Neural cell (in vitro differentiated cells): ENCODE data around the gene LRRK2. TPM values are rescaled to one million over a fixed set of nuclear protein-coding genes. Genes with fewer than 3 reads are reported as not detected.

Experiments used
- H2AFZ ChIP-seq: fragments of 200-600, 300-800 bp; sonication (generic), shearing (Covaris generic); 2 replicates; pipeline ENCODE4 v1.6.0; 2014; ENCODE audit warnings: low read depth, mild to moderate bottlenecking, antibody characterized with exemption, low read length, moderate library complexity
- H3F3A ChIP-seq: fragments of 200-600 bp; shearing (Covaris generic); 2 replicates; pipeline ENCODE4 v1.6.1; 2016; ENCODE audit warnings: mild to moderate bottlenecking, moderate library complexity, mixed read lengths, antibody characterized with exemption, low read length; ENCODE audit not compliant: insufficient read depth, poor library complexity, severe bottlenecking
- H3K27ac ChIP-seq: fragments of 200-600, 300-800 bp; sonication (generic), shearing (Covaris generic); 2 replicates; pipeline ENCODE4 v1.5.1; 2014; ENCODE audit warnings: mild to moderate bottlenecking, low read length, moderate library complexity
- H3K27me3 ChIP-seq: fragments of 300-800, 200-600 bp; sonication (generic), shearing (Covaris generic); 2 replicates; pipeline ENCODE4 v1.6.0; 2014; ENCODE audit warnings: mild to moderate bottlenecking, low read depth, low read length, moderate library complexity; ENCODE audit not compliant: insufficient read depth
- H3K36me3 ChIP-seq: fragments of 300-800, 200-600 bp; sonication (generic), shearing (Covaris generic); 2 replicates; pipeline ENCODE4 v1.5.1; 2014; ENCODE audit warnings: mild to moderate bottlenecking, antibody characterized with exemption, low read length, moderate library complexity; ENCODE audit not compliant: insufficient read depth
- H3K4me2 ChIP-seq: fragments of 300-800, 200-600 bp; sonication (generic), shearing (Covaris generic); 2 replicates; pipeline ENCODE4 v1.6.0; 2014; ENCODE audit warnings: mild to moderate bottlenecking, low read length
- H3K4me3 ChIP-seq: fragments of 300-800, 200-600 bp; sonication (generic), shearing (Covaris generic); 2 replicates; pipeline ENCODE4 v1.5.1; 2014; ENCODE audit warnings: mild to moderate bottlenecking, low read length, moderate library complexity
- H3K79me2 ChIP-seq: fragments of 200-600 bp; shearing (Covaris generic); replicated peaks from 2 replicates; pipeline ENCODE4 v1.6.0; 2014; ENCODE audit warnings: mild to moderate bottlenecking, low read length, moderate library complexity; ENCODE audit not compliant: insufficient read depth
- H3K9ac ChIP-seq: fragments of 300-800, 200-600 bp; sonication (generic), shearing (Covaris generic); 2 replicates; pipeline ENCODE4 v1.6.1; 2016; ENCODE audit warnings: mild to moderate bottlenecking, low read length, mixed read lengths
- H3K9me2 ChIP-seq: fragments of 200-600 bp; shearing (Covaris generic); 2 replicates; pipeline ENCODE4 v1.6.1; 2016; ENCODE audit warnings: mild to moderate bottlenecking, low read length, mixed read lengths; ENCODE audit not compliant: insufficient read depth
- H3K9me3 ChIP-seq: fragments of 200-600, 300-800 bp; sonication (generic), shearing (Covaris generic); 2 replicates; pipeline ENCODE4 v1.6.1; 2016; ENCODE audit warnings: mild to moderate bottlenecking, mixed run types, low read length, moderate library complexity, mixed read lengths
- H4K20me1 ChIP-seq: fragments of 200-600 bp; shearing (Covaris generic); 2 replicates; pipeline ENCODE4 v1.6.1; 2016; ENCODE audit warnings: mild to moderate bottlenecking, mixed run types; ENCODE audit not compliant: insufficient read depth
- CTCF ChIP-seq: fragments of 450-650 bp; IDR thresholded peaks from 2 replicates; pipeline ENCODE4 v1.5.1; 2014; ENCODE audit warnings: antibody characterized with exemption, mild to moderate bottlenecking, moderate library complexity; ENCODE audit not compliant: poor library complexity, severe bottlenecking
- EP300 ChIP-seq: fragments of 450-650 bp; conservative IDR thresholded peaks from 2 replicates; pipeline ENCODE4 v1.6.1; 2014; ENCODE audit warnings: antibody characterized with exemption, mild to moderate bottlenecking, moderate library complexity; ENCODE audit not compliant: poor library complexity, severe bottlenecking
- EZH2 ChIP-seq: fragments of 200-600, 300-800 bp; shearing (Covaris generic), sonication (generic); IDR thresholded peaks from 2 replicates; pipeline ENCODE4 v1.6.1; 2014; ENCODE audit warnings: antibody characterized with exemption, low read length, borderline replicate concordance, mild to moderate bottlenecking; ENCODE audit not compliant: insufficient read depth, poor library complexity, severe bottlenecking
- MXI1 ChIP-seq: fragments of 450-650 bp; conservative IDR thresholded peaks from 2 replicates; pipeline ENCODE4 v1.6.1; 2014; ENCODE audit warnings: antibody characterized with exemption, mild to moderate bottlenecking; ENCODE audit not compliant: poor library complexity, severe bottlenecking
- POLR2AphosphoS5 ChIP-seq: IDR thresholded peaks from 2 replicates; pipeline ENCODE4 v1.6.1; 2012
- RAD21 ChIP-seq: fragments of 450-650 bp; conservative IDR thresholded peaks from 2 replicates; pipeline ENCODE4 v1.6.1; 2014; ENCODE audit warnings: antibody characterized with exemption, mild to moderate bottlenecking, moderate library complexity
- REST ChIP-seq: IDR thresholded peaks from 2 replicates; pipeline ENCODE4 v1.6.1; 2012; ENCODE audit warnings: borderline replicate concordance
- SMC3 ChIP-seq: fragments of 450-650 bp; conservative IDR thresholded peaks from 2 replicates; pipeline ENCODE4 v1.6.1; 2014; ENCODE audit warnings: antibody characterized with exemption, mild to moderate bottlenecking, moderate library complexity; ENCODE audit not compliant: poor library complexity
- TAF1 ChIP-seq: IDR thresholded peaks from 2 replicates; pipeline ENCODE4 v1.6.1; 2012; ENCODE audit warnings: low read depth
- polyA plus RNA-seq: library from polyadenylated mRNA; depleted of rRNA; stranded (reverse); fragments of >200 nt; gene quantifications from 2 replicates; pipeline ENCODE4 v1.2.3, GENCODE V29; 2014

LRRK2 gene
- polyA plus RNA-seq, 1 donor from 2014 or later = 0.54 TPM

DNA sequence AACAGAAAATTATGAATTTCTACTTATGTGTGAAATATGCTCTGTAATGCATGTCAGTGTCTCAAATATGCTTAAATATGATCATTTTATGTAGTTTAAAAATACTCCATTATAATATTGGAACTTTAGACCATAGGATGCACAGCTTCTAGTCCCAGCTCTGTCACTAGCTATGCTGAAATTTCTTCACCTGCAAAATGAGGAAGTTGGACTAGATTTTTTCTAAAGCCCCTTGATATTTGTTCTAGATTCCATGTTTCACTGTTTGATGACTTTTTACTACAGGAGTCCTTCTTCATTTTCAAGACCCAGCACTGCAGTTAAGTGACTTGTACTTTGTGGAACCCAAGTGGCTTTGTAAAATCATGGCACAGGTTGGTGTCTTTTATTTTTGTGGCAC lies 90.1 kb downstream of the LRRK2 start:
- Histone ChIP-seq H3K9me3 (no peaks in the 10 kb centered on the region), H3K27ac (no peak overlapping the region), H3K9ac (no peak overlapping the region), H3K79me2 (no peaks in the 10 kb centered on the region), H3K4me2 (no peak overlapping the region), H2AFZ (no peak overlapping the region), H3K27me3 (no peaks in the 10 kb centered on the region), H4K20me1 (no peaks in the 10 kb centered on the region), H3K9me2 (no peaks in the 10 kb centered on the region), H3F3A (no peaks in the 10 kb centered on the region), H3K4me3 (no peak overlapping the region), H3K36me3 (no peaks in the 10 kb centered on the region)
- TF ChIP-seq MXI1 (no peak), REST (no peak), EZH2 (no peak), POLR2AphosphoS5 (no peak), TAF1 (no peak), CTCF (no peak), EP300 (no peak), RAD21 (no peak), SMC3 (no peak)

- H3K4me3 ChIP-seq = no peak overlapping the region
- no peaks in the 10 kb centered on the region for H3K9me3 ChIP-seq
- H3K79me2 ChIP-seq = no peaks in the 10 kb centered on the region
- no peaks in the 10 kb centered on the region for H3F3A ChIP-seq
- H3K4me2 ChIP-seq = no peak overlapping the region
- H4K20me1 ChIP-seq = no peaks in the 10 kb centered on the region
- no peaks in the 10 kb centered on the region for H3K36me3 ChIP-seq
- no peaks in the 10 kb centered on the region for H3K27me3 ChIP-seq
- TF ChIP-seq POLR2AphosphoS5 (no peak), REST (no peak), EP300 (no peak), CTCF (no peak), TAF1 (no peak), SMC3 (no peak)
- no peak overlapping the region for H3K9ac ChIP-seq
- no peak overlapping the region for H3K27ac ChIP-seq
- no peak overlapping the region for H2AFZ ChIP-seq
- no peaks in the 10 kb centered on the region for H3K9me2 ChIP-seq
Observed at GRCh38 chr12:40315375-40315774, 90.6 kb downstream of the LRRK2 start.
